Kidney epithelial cell (primary cell): ENCODE results near the gene TSHZ2. TPM values are rescaled to one million over a fixed set of nuclear protein-coding genes. Genes with fewer than 3 reads are reported as not detected.
"Not testable (repeated sequence)": the region's sequence is repeated elsewhere in the genome, so short reads cannot be mapped to it uniquely, and the experiment has no call there.

Experiments used
- DNase-seq: peaks from one replicate; pipeline ENCODE4 v3.0.0-alpha.2; 2010; ENCODE audit warnings: low read depth
- H3K27me3 ChIP-seq: 2 replicates; pipeline ENCODE4 v1.6.0; 2011; ENCODE audit warnings: low read length; ENCODE audit not compliant: control insufficient read depth, insufficient read depth
- H3K36me3 ChIP-seq: 2 replicates; pipeline ENCODE4 v1.5.1; 2011; ENCODE audit warnings: low read length; ENCODE audit not compliant: control insufficient read depth, insufficient read depth
- H3K4me3 ChIP-seq: 2 replicates; pipeline ENCODE4 v1.5.1; 2011; ENCODE audit warnings: low read depth, mild to moderate bottlenecking, control low read depth, low read length
- CTCF ChIP-seq: IDR thresholded peaks from 2 replicates; pipeline ENCODE4 v1.5.1; 2011; ENCODE audit warnings: mild to moderate bottlenecking, moderate library complexity, low read length, control low read depth, inconsistent platforms; ENCODE audit not compliant: insufficient read depth, poor library complexity, severe bottlenecking
- total RNA-seq: library from RNA; depleted of rRNA; stranded (reverse); fragments of >200 nt; gene quantifications from 2 replicates; pipeline ENCODE4 v1.2.3, GENCODE V29; 2015

The TSHZ2 gene
- total RNA-seq, 1 donor from 2014 or later: 1.0 TPM

- Histone ChIP-seq H3K4me3 (no peak overlapping the region), H3K27me3 (no peaks in the 10 kb centered on the region), H3K36me3 (no peaks in the 10 kb centered on the region)
- no peak for TF ChIP-seq CTCF
- DNase-seq: no peak
Measured at GRCh38 chr20:53428588-53428987, 456.4 kb downstream of the TSHZ2 start.

GRCh38 chr20:53428996-53429395, 456.8 kb downstream of the TSHZ2 start:
- no peaks in the 10 kb centered on the region for H3K36me3 ChIP-seq
- no peak overlapping the region for H3K4me3 ChIP-seq
- no peak for TF ChIP-seq CTCF
- DNase-seq: no peak
- H3K27me3 ChIP-seq: no peaks in the 10 kb centered on the region

GRCh38 chr20:53434662-53435061, 462.5 kb downstream of the TSHZ2 start:
- TF ChIP-seq CTCF: no peak
- no peaks in the 10 kb centered on the region for H3K36me3 ChIP-seq
- no peak overlapping the region for H3K4me3 ChIP-seq
- H3K27me3 ChIP-seq: no peaks in the 10 kb centered on the region
- no peak for DNase-seq

GRCh38 chr20:53436927-53437326, 464.8 kb downstream of the TSHZ2 start:
- H3K36me3 ChIP-seq, DNase-seq, H3K27me3 ChIP-seq, H3K4me3 ChIP-seq: not testable (repeated sequence)

- H3K27me3 ChIP-seq: no peaks in the 10 kb centered on the region
- TF ChIP-seq CTCF: no peak
- H3K4me3 ChIP-seq: no peak overlapping the region
- H3K36me3 ChIP-seq: no peaks in the 10 kb centered on the region
- no peak for DNase-seq
Measured at GRCh38 chr20:53438368-53438767, 466.2 kb downstream of the TSHZ2 start.

GRCh38 chr20:53439046-53439445, 466.9 kb downstream of the TSHZ2 start:
- H3K36me3 ChIP-seq: no peaks in the 10 kb centered on the region
- H3K4me3 ChIP-seq: no peak overlapping the region
- no peaks in the 10 kb centered on the region for H3K27me3 ChIP-seq
- DNase-seq: no peak
- no peak for TF ChIP-seq CTCF
